B cell (primary cell): ENCODE measurements around the gene NFIB.

ENCODE experiments used
- EZH2 ChIP-seq: IDR thresholded peaks from 2 replicates; pipeline ENCODE4 v1.6.1; 2012; ENCODE audit warnings: borderline replicate concordance, low read depth, mild to moderate bottlenecking, moderate library complexity, low read length; ENCODE audit not compliant: insufficient read depth, poor library complexity, severe bottlenecking
- TF ChIP-seq, protein P1 (sequence below): fragments of 200-600 bp; IDR thresholded peaks from one replicate; pipeline ENCODE4 v1.8.0; 2022; ENCODE audit warnings: antibody characterized with exemption, mild to moderate bottlenecking

DNA sequence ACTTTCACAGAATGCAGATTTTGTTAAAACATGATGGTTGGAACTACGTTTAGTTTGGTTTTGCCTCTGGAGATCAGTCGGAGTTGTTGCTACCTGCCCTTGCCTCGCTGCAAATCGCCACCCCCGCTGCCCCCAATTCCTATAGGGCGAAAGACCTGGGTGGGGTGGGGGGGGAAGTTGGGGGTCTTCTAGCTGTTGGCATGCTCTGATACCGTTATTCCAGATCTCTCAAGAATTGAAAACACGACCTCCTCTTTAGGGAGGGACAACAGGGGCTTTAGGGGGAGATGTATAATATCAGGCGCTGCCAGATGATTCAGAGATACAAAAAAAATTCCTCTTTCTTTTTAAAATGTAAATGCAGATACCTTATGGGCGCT is 36.4 kb upstream of the NFIB start:
- TF ChIP-seq, protein P1, sequence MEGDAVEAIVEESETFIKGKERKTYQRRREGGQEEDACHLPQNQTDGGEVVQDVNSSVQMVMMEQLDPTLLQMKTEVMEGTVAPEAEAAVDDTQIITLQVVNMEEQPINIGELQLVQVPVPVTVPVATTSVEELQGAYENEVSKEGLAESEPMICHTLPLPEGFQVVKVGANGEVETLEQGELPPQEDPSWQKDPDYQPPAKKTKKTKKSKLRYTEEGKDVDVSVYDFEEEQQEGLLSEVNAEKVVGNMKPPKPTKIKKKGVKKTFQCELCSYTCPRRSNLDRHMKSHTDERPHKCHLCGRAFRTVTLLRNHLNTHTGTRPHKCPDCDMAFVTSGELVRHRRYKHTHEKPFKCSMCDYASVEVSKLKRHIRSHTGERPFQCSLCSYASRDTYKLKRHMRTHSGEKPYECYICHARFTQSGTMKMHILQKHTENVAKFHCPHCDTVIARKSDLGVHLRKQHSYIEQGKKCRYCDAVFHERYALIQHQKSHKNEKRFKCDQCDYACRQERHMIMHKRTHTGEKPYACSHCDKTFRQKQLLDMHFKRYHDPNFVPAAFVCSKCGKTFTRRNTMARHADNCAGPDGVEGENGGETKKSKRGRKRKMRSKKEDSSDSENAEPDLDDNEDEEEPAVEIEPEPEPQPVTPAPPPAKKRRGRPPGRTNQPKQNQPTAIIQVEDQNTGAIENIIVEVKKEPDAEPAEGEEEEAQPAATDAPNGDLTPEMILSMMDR: no peak
- TF ChIP-seq EZH2: no peak
